HT-29 (cell line): ENCODE measurements around the gene SLC6A20. TPM values are rescaled to one million over a fixed set of nuclear protein-coding genes. Genes with fewer than 3 reads are reported as not detected.

ENCODE experiments used
- DNase-seq: peaks from one replicate; pipeline ENCODE4 v3.0.0-alpha.2; 2015; ENCODE audit warnings: low spot score
- total RNA-seq: library from RNA; depleted of rRNA; stranded (reverse); fragments of >200 nt; shearing (Covaris generic); gene quantifications from 2 replicates; pipeline ENCODE4 v1.2.3, GENCODE V29; 2014

The SLC6A20 gene
- total RNA-seq, 1 experiment from 2014 or later, result 8.3 TPM

GRCh38 chr3:45779746-45780735 lies 16.3 kb downstream of the SLC6A20 start:
- no peak for DNase-seq

GRCh38 chr3:45778761-45779201 lies 17.6 kb downstream of the SLC6A20 start:
- DNase-seq, result no peak

- DNase-seq, result no peak
These were observed 18.5 kb downstream of the SLC6A20 start for GRCh38 chr3:45777746-45778386.

- no peak for DNase-seq
These were observed 19.1 kb downstream of the SLC6A20 start for GRCh38 chr3:45777111-45777745.

GRCh38 chr3:45776611-45777010 lies 19.7 kb downstream of the SLC6A20 start:
- no peak for DNase-seq

GRCh38 chr3:45776301-45776595 lies 20.1 kb downstream of the SLC6A20 start:
- no peak for DNase-seq

GRCh38 chr3:45775571-45776300 lies 20.6 kb downstream of the SLC6A20 start:
- no peak for DNase-seq

- no peak for DNase-seq
These were observed 21.5 kb downstream of the SLC6A20 start for GRCh38 chr3:45774581-45775521.

GRCh38 chr3:45773714-45774449 lies 22.5 kb downstream of the SLC6A20 start:
- DNase-seq, result peak; percentile 34

GRCh38 chr3:45773072-45773471 lies 23.3 kb downstream of the SLC6A20 start:
- no peak for DNase-seq

- DNase-seq, result no peak
These were observed 23.8 kb downstream of the SLC6A20 start for GRCh38 chr3:45772341-45773035.

GRCh38 chr3:45771831-45772230 lies 24.5 kb downstream of the SLC6A20 start:
- no peak for DNase-seq

GRCh38 chr3:45771166-45771775 lies 25.1 kb downstream of the SLC6A20 start:
- no peak for DNase-seq

GRCh38 chr3:45765958-45766357 lies 30.4 kb downstream of the SLC6A20 start:
- no peak for DNase-seq

GRCh38 chr3:45765266-45765851 lies 31.0 kb downstream of the SLC6A20 start:
- no peak for DNase-seq

GRCh38 chr3:45763303-45763675 lies 33.0 kb downstream of the SLC6A20 start:
- DNase-seq, result no peak

GRCh38 chr3:45762647-45763302 lies 33.6 kb downstream of the SLC6A20 start:
- no peak for DNase-seq

- no peak for DNase-seq
These were observed 34.5 kb downstream of the SLC6A20 start for GRCh38 chr3:45761831-45762230.
